ENCODE measurements around the gene MLC1. TPM values are rescaled to one million over a fixed set of nuclear protein-coding genes. Genes with fewer than 3 reads are reported as not detected.

The MLC1 gene
- polyA plus RNA-seq, 1 donor (not counting 4 experiments of a cell fraction or from before 2014, with no cell fraction given) = not detected

DNA sequence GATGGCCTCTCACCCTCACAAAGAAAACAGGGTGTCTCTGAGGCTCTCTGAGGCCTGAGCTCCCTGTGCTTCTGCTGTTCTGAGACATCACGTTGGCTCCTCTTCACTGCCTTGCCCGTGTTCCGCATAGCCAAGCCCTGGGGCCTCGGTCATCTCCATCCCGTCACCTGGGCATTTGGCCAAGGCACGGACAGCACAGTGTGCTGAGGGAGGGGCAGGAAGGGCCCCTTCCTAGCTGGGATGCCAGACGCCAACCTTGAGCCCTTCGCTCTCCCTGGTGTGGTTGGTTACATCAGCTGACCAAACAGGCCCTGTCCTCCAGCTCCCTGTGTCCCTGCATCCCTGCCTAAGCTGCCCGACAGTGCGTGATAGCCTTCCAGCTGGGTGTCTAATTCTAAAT is 30.5 kb upstream of the MLC1 start:
- H3K27ac ChIP-seq (ENCODE audit: control insufficient read depth, insufficient read depth, low read length) = no peak overlapping the region
- no peaks in the 10 kb centered on the region for H4K20me1 ChIP-seq (ENCODE audit: control insufficient read depth, extremely low read depth, insufficient read depth, low read length)
- FAIRE-seq (no peak), DNase-seq (ENCODE audit: low read depth, low spot score) (no peak)
- no peaks in the 10 kb centered on the region for H3K36me3 ChIP-seq (ENCODE audit: control insufficient read depth in 2 of 2, extremely low read depth in 1 of 2, insufficient read depth in 2 of 2, low read length in 2 of 2)
- dilution Hi-C loops (cut with MboI; ENCODE audit: extremely low pct_ligation_motif_present, low sequenced_read_pairs) = no loop called here
- H3K9me1 ChIP-seq (ENCODE audit: control insufficient read depth, extremely low read depth, insufficient read depth, low read length) = no peaks in the 10 kb centered on the region
- H3K9ac ChIP-seq (ENCODE audit: control insufficient read depth, extremely low read depth, insufficient read depth, low read length) = no peak overlapping the region
- no peaks in the 10 kb centered on the region for H3K9me3 ChIP-seq (ENCODE audit: control insufficient read depth, low read depth, low read length)
- H3K4me3 ChIP-seq (ENCODE audit: control insufficient read depth in 2 of 3, extremely low read depth in 1 of 3, insufficient read depth in 2 of 3, low read depth in 1 of 3, low read length in 3 of 3) = no peak overlapping the region
- H3K79me2 ChIP-seq (ENCODE audit: control insufficient read depth, insufficient read depth, low read length) = no peaks in the 10 kb centered on the region
- TF ChIP-seq EZH2 (IDR thresholded peaks at IDR 0.05; ENCODE audit: low read length) (no peak), CTCF (optimal IDR thresholded peaks at IDR 0.05 in 1 of 3, IDR thresholded peaks at IDR 0.05 in 1 of 3, conservative IDR thresholded peaks at IDR 0.05 in 1 of 3; ENCODE audit: extremely low read depth in 1 of 3, insufficient read depth in 2 of 3, low read length in 3 of 3) (no peak)
- no peak overlapping the region for H3K4me2 ChIP-seq (ENCODE audit: control insufficient read depth, extremely low read depth, insufficient read depth, low read depth, low read length)
- H2AFZ ChIP-seq (ENCODE audit: control insufficient read depth, low read length) = no peak overlapping the region
- peaks cover 16% of the 10 kb centered on the region for H3K27me3 ChIP-seq (ENCODE audit: control insufficient read depth, extremely low read depth, insufficient read depth, low read length)
- peaks cover 6% of the 10 kb centered on the region for H3K4me1 ChIP-seq (ENCODE audit: control insufficient read depth, extremely low read depth, insufficient read depth, low read length)

DNA sequence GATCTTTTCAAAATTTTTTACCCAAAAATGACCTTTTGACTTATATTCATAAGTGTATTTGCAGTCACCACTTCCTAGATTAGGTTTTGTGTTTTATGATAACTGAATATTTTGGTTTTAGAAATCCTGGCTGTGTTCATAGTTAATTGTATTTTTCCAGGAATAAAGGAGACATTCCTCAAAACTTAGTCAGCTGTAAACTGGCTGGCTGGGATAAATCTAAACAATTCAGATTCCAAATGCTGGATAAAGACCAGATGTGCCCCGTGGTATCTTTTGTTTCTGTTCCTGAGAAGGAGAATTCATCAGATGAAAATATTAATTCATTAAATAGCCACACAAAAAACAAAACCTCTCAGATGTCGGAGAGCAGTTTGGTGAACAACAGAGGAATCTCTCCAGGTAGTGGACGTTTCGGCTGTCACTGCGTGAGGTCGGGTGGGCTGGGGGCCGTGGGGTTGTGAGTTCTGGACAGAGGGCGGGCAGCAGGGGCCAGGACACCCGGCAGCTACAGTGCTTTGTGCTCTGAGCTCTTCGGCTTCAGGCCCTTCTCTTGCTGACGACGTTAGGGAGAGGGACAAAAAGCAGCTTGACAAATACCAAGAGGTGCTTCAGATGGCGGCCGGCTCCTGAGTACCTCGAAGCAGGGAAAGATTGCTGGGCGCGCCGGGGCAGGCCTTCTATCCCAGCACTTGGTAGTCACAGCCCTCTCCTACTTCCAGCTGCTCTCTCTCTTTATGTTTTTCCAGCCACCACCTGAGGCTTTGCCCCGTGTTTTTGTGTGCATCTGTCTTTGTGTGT is 29.2 kb upstream of the MLC1 start:
- H3K9ac ChIP-seq (ENCODE audit: control insufficient read depth, extremely low read depth, insufficient read depth, low read length) = no peak overlapping the region
- TF ChIP-seq CTCF (optimal IDR thresholded peaks at IDR 0.05 in 1 of 3, IDR thresholded peaks at IDR 0.05 in 1 of 3, conservative IDR thresholded peaks at IDR 0.05 in 1 of 3; ENCODE audit: extremely low read depth in 1 of 3, insufficient read depth in 2 of 3, low read length in 3 of 3) (no peak), EZH2 (IDR thresholded peaks at IDR 0.05; ENCODE audit: low read length) (no peak)
- H3K4me3 ChIP-seq (ENCODE audit: control insufficient read depth in 2 of 3, extremely low read depth in 1 of 3, insufficient read depth in 2 of 3, low read depth in 1 of 3, low read length in 3 of 3) = no peak overlapping the region
- H2AFZ ChIP-seq (ENCODE audit: control insufficient read depth, low read length) = peak overlapping the region; percentile 61
- dilution Hi-C loops (cut with MboI; ENCODE audit: extremely low pct_ligation_motif_present, low sequenced_read_pairs) = no loop called here
- H3K27me3 ChIP-seq (ENCODE audit: control insufficient read depth, extremely low read depth, insufficient read depth, low read length) = peaks cover 11% of the 10 kb centered on the region
- no peaks in the 10 kb centered on the region for H3K9me1 ChIP-seq (ENCODE audit: control insufficient read depth, extremely low read depth, insufficient read depth, low read length)
- H4K20me1 ChIP-seq (ENCODE audit: control insufficient read depth, extremely low read depth, insufficient read depth, low read length) = no peaks in the 10 kb centered on the region
- H3K4me2 ChIP-seq (ENCODE audit: control insufficient read depth, extremely low read depth, insufficient read depth, low read depth, low read length) = peak overlapping the region; percentile 6
- no peaks in the 10 kb centered on the region for H3K36me3 ChIP-seq (ENCODE audit: control insufficient read depth in 2 of 2, extremely low read depth in 1 of 2, insufficient read depth in 2 of 2, low read length in 2 of 2)
- no peaks in the 10 kb centered on the region for H3K9me3 ChIP-seq (ENCODE audit: control insufficient read depth, low read depth, low read length)
- no peak overlapping the region for H3K27ac ChIP-seq (ENCODE audit: control insufficient read depth, insufficient read depth, low read length)
- DNase-seq (ENCODE audit: low read depth, low spot score) (no peak), FAIRE-seq (no peak)
- peaks cover 6% of the 10 kb centered on the region for H3K4me1 ChIP-seq (ENCODE audit: control insufficient read depth, extremely low read depth, insufficient read depth, low read length)
- H3K79me2 ChIP-seq (ENCODE audit: control insufficient read depth, insufficient read depth, low read length) = no peaks in the 10 kb centered on the region
